Activated CD8-positive, alpha-beta memory T cell treated with anti-CD3 and anti-CD28 coated beads for 4 hours (primary cell): ENCODE data around the gene HK1.
"Not testable (repeated sequence)": the region's sequence is repeated elsewhere in the genome, so short reads cannot be mapped to it uniquely, and the experiment has no call there.

ENCODE experiments used
- DNase-seq, 2 donors: peaks; one replicate each; pipeline ENCODE4 v3.0.0-alpha.2; 2020; ENCODE audit warnings: low read depth in 2 of 2

The HK1 gene

DNA sequence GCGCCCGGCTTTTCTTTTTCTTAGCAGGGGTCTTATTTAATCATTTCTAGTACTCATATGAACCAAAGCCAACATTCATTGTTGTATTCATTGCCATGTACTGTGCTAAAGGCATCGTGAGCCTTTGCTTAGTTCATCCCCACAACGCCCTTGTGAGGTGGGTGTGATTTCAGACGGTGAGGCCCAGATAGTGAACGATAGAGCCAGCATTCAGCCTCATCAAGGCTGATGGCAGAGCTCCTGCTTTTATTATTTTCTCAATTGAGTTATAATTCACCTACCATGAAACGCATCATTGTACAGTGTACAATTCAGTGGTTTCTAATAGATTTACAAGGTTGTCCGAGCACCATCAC is 50.1 kb downstream of the HK1 start:
- no peak for DNase-seq

- not testable (repeated sequence) for DNase-seq
Measured at GRCh38 chr10:69328888-69329287, 50.6 kb downstream of the HK1 start.

- DNase-seq, result no peak
Measured at GRCh38 chr10:69329721-69330178, 51.5 kb downstream of the HK1 start.

- DNase-seq, result no peak
Measured at GRCh38 chr10:69331161-69331560, 52.9 kb downstream of the HK1 start.

DNA sequence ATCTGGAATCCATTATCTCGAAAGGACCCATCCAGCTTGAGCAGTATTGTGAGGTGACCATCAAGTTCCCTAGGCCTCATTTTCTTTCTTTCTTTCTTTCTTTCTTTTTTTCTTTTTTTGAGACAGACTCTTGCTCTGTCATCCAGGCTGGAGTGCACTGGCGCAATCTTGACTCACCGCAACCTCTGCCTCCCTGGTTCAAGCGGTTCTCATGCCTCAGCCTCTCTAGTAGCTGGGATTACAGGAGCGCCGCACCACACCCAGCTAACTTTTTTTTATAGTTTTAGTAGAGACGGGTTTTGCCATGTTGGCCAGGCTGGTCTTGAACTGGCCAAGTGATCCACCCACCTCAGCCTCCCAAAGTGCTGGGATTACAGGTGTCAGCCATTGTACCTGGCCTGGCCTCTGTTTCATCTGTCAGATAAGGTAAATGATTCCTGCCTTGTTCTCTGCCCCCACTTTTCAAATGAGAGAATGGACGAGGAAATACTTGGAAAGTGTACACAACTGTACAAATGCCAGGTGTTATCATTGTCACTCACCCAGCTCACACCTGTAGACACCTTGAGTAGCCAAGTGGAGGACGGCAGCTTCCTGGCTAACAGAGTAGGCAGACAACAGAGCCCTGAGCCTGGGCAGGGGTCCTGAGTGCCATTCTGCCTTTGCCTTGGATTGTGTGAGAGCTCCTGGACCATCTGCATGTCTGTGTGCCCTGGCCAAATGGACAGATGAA is 54.1 kb downstream of the HK1 start:
- no peak for DNase-seq

DNA sequence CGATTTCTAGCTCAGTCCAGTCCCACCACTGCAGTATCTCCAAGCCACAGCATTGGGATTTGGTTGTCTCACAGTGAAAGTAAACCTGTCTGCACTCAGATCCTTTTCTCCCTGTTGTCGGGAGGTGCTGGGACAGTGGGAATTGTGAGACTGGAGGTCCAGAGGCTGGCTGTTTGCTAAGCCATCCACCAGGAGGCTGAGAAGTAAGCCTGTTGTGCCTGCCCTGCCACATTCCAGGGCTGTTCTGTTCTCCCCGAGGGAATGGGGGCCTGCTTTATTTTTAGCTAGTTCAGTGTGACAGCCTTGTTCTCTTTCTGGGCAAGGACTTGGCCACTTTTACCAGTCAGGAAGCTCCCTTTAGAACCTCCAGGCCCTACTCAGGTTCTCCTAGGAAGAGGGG is 54.9 kb downstream of the HK1 start:
- DNase-seq, result no peak

DNA sequence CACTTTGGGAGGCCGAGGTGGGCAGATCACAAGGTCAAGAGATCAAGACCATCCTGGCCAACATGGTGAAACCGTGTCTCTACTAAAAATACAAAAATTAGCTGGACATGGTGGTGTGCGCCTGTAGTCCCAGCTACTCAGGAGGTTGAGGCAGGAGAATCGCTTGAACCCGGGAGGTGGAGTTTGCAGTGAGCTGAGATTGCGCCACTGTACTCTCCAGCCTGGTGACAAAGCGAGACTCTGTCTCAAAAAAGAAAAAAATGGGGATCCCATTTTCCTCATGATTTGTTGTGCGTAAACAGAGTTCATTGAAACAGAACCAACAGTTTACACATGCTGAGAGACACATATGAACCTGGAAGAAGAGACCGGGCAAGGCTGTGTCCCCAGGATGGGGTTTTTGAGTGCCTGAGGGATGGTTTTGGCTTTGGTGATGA is 55.6 kb downstream of the HK1 start:
- DNase-seq, result not testable (repeated sequence)

GRCh38 chr10:69334302-69335062 is 56.2 kb downstream of the HK1 start:
- no peak for DNase-seq

DNA sequence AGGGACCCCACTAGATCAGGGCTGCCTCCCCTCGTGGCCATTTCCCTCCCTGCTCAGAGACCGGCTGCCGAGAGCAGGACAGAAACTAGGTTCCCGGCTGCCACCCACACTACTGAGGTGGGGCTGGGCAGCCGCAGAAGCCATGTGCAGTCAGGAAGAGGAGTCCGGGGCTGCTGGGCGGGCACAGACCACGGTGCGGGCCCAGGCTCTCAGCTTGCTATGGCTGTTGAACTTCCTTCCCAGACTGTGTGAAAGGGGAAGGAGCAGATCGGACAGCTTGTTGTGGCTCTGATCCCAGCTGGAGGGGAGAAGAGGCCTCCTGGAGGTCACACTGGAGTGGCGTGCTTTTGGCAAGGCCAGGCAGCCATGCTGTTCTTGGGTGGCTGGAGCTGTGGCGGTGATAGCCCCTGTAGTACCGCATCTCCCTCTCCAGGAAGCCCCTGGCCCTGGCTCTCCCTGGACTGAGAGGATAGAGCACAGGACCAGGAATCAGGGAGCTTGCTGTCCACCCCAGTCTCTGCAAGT is 56.8 kb downstream of the HK1 start:
- DNase-seq, result no peak

- no peak for DNase-seq
Measured at GRCh38 chr10:69335613-69336012, 57.3 kb downstream of the HK1 start.

DNA sequence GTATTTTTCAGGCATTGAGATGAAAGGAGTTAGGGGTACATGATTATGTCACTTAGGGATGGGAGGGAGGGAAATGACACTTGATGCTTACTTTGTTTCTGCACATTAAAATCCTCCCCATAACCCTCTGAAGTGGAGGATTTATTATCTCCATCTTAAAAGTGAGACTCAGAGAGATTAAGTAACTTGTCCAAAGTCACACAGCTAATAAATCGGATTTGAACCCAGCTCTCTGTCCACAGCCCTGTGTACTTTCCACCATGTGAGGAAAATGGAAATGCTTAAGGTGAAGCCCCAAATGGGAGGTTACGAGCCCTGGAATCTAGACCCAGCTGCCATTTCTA is 58.6 kb downstream of the HK1 start:
- DNase-seq, result no peak

GRCh38 chr10:69337296-69338132 is 59.2 kb downstream of the HK1 start:
- DNase-seq, result no peak

GRCh38 chr10:69338133-69338456 is 59.8 kb downstream of the HK1 start:
- no peak for DNase-seq

GRCh38 chr10:69338547-69339450 is 60.5 kb downstream of the HK1 start:
- DNase-seq, result no peak

- no peak for DNase-seq
Measured at GRCh38 chr10:69340695-69341094, 62.4 kb downstream of the HK1 start.

DNA sequence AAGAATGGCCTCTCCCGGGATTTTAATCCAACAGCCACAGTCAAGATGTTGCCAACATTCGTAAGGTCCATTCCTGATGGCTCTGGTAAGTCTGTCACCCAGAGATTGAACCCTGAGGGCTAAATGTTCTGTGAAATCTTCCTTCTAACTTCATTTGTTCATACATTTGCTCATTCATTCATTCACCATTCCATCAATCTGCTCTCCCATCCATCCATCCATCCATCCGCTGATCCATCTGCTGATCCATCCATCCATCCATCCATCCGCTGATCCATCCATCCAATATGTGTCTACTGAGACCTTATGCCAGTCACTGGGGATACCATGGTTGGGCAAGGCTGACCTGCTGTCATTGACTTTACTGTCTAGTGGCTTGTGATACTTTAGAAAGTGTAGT is 65.6 kb downstream of the HK1 start:
- no peak for DNase-seq

GRCh38 chr10:69344591-69345252 is 66.4 kb downstream of the HK1 start:
- no peak for DNase-seq

DNA sequence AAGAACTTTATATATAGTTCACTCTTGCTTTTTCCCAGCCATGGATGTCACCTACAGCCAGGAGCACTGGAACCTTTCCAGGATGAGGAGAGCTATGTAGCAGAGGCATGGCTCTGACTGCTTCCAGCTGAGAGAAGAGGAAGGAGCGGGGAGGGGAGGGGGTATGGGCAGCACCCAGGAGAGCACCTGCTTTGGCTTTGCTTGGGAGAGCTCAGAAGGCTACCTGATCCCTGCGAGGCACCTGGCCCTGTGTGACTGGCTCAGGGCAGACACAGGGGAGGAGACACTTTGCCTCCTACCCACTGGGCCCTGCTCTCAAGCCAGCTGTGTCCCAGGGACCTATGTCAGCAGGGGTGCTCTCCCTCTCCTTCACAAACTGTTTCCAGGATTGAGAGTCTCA is 67.1 kb downstream of the HK1 start:
- DNase-seq, result no peak

- DNase-seq, result no peak
Measured at GRCh38 chr10:69345890-69346474, 67.7 kb downstream of the HK1 start.

- DNase-seq, result no peak
Measured at GRCh38 chr10:69346776-69347175, 68.5 kb downstream of the HK1 start.
